Calu3 (cell line): ENCODE data around the gene TCFL5. TPM values are rescaled to one million over a fixed set of nuclear protein-coding genes. Genes with fewer than 3 reads are reported as not detected.
A peak's percentile ranks its signal among the peaks of the same experiment; 100 is the strongest.

Experiments
- BruUV-seq: library from RNA; stranded (reverse); fragments of 400-500 nt; replicated peaks from 2 replicates; lab custom pipeline; 2021; lab: Mats Ljungman, UMichigan
- CTCF ChIA-PET: fragments of 300-600 bp; sonication (Branson Sonifier 250); formaldehyde crosslinking; loops from one replicate; lab custom pipeline; 2022; ENCODE audit warnings: antibody characterized with exemption; lab: Charles Lee
- DNase-seq: peaks from one replicate; pipeline ENCODE4 v3.0.0; 2022
- H3K27ac Mint-ChIP-seq: one replicate; pipeline ENCODE4 v1.8.0; 2022; ENCODE audit warnings: mixed read lengths; ENCODE audit not compliant: unreplicated experiment
- H3K27me3 Mint-ChIP-seq: one replicate; pipeline ENCODE4 v1.8.0; 2022; ENCODE audit warnings: mixed read lengths; ENCODE audit not compliant: unreplicated experiment
- H3K36me3 Mint-ChIP-seq: one replicate; pipeline ENCODE4 v1.8.0; 2022; ENCODE audit warnings: mild to moderate bottlenecking, moderate library complexity, mixed read lengths; ENCODE audit not compliant: insufficient read depth, unreplicated experiment
- H3K4me1 Mint-ChIP-seq: one replicate; pipeline ENCODE4 v1.8.0; 2022; ENCODE audit warnings: mild to moderate bottlenecking, low read depth, mixed read lengths; ENCODE audit not compliant: unreplicated experiment
- H3K4me3 Mint-ChIP-seq: one replicate; pipeline ENCODE4 v1.8.0; 2022; ENCODE audit warnings: mild to moderate bottlenecking, low read depth, moderate library complexity, mixed read lengths; ENCODE audit not compliant: unreplicated experiment
- H3K9me3 Mint-ChIP-seq: one replicate; pipeline ENCODE4 v1.8.0; 2022; ENCODE audit warnings: low read depth, mixed read lengths; ENCODE audit not compliant: unreplicated experiment
- intact Hi-C: fragments of 100-400 bp; cut with micrococcal nuclease; formaldehyde crosslinking; loops from one replicate; pipeline ENCODE4 v1.10.0; 2022; ENCODE audit not compliant: unreplicated experiment
- total RNA-seq: library from RNA; stranded (reverse); gene quantifications from 2 replicates; pipeline ENCODE4 v1.2.3, GENCODE V29; 2022
- TF ChIP-seq, protein P1 (sequence below): fragments of 200-600 bp; IDR thresholded peaks from one replicate; pipeline ENCODE4 v1.8.0; 2022; ENCODE audit warnings: antibody characterized with exemption; ENCODE audit not compliant: unreplicated experiment

TCFL5 gene
- total RNA-seq, 1 experiment from 2014 or later = 22.3 TPM

DNA sequence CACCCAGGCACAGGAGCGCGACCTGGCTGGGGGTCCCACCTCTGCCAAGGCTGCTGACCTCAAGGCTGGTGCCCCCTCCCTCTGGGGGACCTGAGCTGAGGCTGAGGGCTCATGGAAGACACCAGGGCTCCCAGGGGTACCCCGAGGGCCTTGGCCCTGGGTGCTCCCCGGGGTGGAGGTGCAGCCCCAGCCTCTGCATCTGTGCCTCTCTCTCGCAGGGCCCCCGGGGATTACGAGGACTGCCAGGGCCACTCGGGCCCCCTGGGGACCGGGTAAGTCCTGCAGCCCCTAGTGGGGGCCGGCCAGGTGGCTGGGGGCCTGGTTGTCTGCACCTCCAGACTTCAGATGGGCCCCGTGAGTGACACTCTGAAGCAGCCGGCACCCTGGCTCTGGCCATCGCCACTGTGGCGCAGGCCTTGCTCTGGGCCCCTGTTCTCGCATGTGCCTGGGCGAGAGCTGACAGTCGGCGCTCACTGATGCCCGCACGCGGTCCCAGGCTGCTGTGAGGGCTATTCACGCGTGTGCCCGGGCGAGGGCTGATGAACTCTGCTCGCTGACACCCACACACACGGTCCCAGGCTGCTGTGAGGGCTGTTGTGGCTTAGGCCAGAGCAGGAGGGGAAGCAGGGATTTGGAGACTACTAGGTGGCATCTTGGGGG is 35.5 kb downstream of the TCFL5 start:
- intact Hi-C loops = no loop called here
- Mint-ChIP-seq H3K9me3 (no peaks in the 10 kb centered on the region), H3K36me3 (peaks cover 11% of the 10 kb centered on the region), H3K4me1 (peaks cover 6% of the 10 kb centered on the region), H3K27ac (no peak overlapping the region), H3K4me3 (no peak overlapping the region), H3K27me3 (no peaks in the 10 kb centered on the region)
- CTCF ChIA-PET = no interaction called here
- no peak for DNase-seq
- BruUV-seq = no TSS peak
- TF ChIP-seq, protein P1, sequence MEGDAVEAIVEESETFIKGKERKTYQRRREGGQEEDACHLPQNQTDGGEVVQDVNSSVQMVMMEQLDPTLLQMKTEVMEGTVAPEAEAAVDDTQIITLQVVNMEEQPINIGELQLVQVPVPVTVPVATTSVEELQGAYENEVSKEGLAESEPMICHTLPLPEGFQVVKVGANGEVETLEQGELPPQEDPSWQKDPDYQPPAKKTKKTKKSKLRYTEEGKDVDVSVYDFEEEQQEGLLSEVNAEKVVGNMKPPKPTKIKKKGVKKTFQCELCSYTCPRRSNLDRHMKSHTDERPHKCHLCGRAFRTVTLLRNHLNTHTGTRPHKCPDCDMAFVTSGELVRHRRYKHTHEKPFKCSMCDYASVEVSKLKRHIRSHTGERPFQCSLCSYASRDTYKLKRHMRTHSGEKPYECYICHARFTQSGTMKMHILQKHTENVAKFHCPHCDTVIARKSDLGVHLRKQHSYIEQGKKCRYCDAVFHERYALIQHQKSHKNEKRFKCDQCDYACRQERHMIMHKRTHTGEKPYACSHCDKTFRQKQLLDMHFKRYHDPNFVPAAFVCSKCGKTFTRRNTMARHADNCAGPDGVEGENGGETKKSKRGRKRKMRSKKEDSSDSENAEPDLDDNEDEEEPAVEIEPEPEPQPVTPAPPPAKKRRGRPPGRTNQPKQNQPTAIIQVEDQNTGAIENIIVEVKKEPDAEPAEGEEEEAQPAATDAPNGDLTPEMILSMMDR = no peak

DNA sequence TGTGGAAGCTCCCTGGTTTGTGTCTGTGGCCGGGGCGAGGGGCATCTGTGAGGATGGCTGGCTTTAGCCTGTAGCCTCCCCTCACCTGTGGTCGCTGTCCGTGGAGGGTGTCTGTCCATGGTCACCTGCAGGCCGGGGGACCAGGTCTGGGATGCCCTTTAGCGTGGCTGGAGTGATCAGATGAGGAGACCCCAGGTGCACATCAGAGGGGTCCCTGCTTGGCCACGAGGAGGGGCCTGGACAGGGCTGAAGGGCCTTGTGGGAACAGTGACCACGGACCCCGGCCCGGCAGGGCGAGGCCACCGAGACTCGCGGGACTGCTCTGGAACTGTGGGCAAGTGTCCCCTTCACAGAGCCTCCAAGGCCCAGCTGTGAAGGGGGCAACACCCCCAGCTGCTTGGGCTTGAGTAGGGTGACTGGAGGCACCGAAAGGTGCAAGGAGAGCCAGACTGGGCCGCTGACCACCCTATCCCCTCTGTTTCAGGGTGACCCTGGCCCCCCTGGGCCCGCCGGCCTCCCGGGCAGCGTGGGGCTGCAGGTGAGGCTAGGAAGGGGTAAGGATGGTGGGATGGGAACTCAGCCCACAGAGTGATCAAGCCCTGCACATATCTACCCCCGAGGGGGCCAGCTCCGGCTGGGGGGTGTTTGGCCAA is 36.2 kb downstream of the TCFL5 start:
- H3K27ac Mint-ChIP-seq = no peak overlapping the region
- peaks cover 11% of the 10 kb centered on the region for H3K36me3 Mint-ChIP-seq
- H3K4me1 Mint-ChIP-seq = peaks cover 6% of the 10 kb centered on the region
- no peaks in the 10 kb centered on the region for H3K27me3 Mint-ChIP-seq
- no peaks in the 10 kb centered on the region for H3K9me3 Mint-ChIP-seq
- BruUV-seq = no TSS peak
- DNase-seq = no peak
- CTCF ChIA-PET = interaction anchor here (0.7 to 1.2 kb wide), 2 partner anchors 10 to 139 kb away, joined by 3 to 4 read pairs; no protein-coding TSS in a partner anchor
- H3K4me3 Mint-ChIP-seq = peak overlapping the region; percentile 53
- TF ChIP-seq, protein P1 = no peak
- intact Hi-C loops = no loop called here

DNA sequence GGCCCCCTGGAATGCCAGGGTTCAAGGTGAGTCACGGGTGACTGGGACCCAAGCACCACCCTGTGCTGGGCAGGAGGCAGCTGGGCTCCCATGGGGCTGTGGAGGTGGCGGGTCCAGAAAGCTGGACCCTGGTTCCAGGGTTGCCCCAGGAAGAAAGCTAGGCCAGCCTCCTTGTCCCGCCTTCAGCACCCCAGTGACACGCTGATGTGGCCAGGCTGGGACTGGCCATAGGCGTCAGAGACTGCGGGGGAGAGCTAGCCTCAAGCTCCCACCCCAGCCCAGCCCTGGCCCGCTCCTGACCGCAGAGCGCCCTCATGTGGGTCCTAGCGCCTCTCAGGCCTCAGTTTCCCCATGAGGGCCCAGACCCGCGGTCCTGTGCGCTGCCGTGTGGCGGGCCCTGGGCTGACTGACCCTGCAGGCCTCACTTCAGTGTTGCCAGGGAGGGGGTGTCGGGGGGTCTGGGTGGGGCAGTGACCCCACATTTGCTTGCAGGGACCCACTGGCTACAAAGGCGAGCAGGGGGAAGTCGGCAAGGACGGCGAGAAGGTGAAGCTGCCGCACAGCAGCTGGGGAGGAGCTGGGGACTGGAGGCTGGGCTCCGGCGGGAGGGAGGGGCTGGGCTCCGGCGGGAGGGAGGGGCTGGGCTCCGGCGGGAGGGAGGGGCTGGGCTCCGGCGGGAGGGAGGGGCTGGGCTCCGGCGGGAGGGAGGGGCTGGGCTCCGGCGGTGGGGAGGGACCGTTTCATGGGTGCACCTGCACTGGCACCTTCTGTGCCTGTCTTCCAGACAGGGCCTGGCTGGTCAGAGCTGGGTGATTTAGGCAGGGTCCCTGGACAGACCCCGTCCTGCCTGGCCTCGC is 36.9 kb downstream of the TCFL5 start:
- DNase-seq = peak; percentile 77
- H3K27me3 Mint-ChIP-seq = no peaks in the 10 kb centered on the region
- peaks cover 11% of the 10 kb centered on the region for H3K36me3 Mint-ChIP-seq
- H3K27ac Mint-ChIP-seq = no peak overlapping the region
- TF ChIP-seq, protein P1 = no peak
- intact Hi-C loops = no loop called here
- CTCF ChIA-PET = interaction anchor here (0.7 to 1.2 kb wide), 3 partner anchors 10 to 138 kb away, joined by 3 to 4 read pairs (median 4); no protein-coding TSS in a partner anchor
- H3K4me1 Mint-ChIP-seq = peaks cover 13% of the 10 kb centered on the region
- BruUV-seq = no TSS peak
- H3K4me3 Mint-ChIP-seq = peak overlapping the region; percentile 53
- H3K9me3 Mint-ChIP-seq = no peaks in the 10 kb centered on the region
